Stimulated activated CD4-positive, alpha-beta T cell treated with anti-CD3 and anti-CD28 coated beads, TNF-alpha, amount 100 ng/mL, for 48 hours (primary cell): ENCODE results near the gene MRGPRG.
"Not testable (repeated sequence)": the region's sequence is repeated elsewhere in the genome, so short reads cannot be mapped to it uniquely, and the experiment has no call there.

Source experiments
- DNase-seq, 3 donors: peaks; one replicate each; pipeline ENCODE4 v3.0.0-alpha.2; 2020; ENCODE audit warnings: low read depth in 3 of 3

Gene MRGPRG

GRCh38 chr11:3218483-3219280, at the start of gene MRGPRG:
TSS of gene MRGPRG (minus strand) at chr11:3218813. CDS start at chr11:3218813, 0 bp downstream.
- no peak for DNase-seq

- DNase-seq, result not testable (repeated sequence)
Observed at GRCh38 chr11:3262548-3262947, 43.9 kb upstream of the MRGPRG start.

GRCh38 chr11:3261831-3262230, 43.2 kb upstream of the MRGPRG start:
- DNase-seq, result not testable (repeated sequence)

GRCh38 chr11:3257509-3257908, 38.9 kb upstream of the MRGPRG start:
- not testable (repeated sequence) for DNase-seq

- not testable (repeated sequence) for DNase-seq
Observed at GRCh38 chr11:3255241-3255640, 36.6 kb upstream of the MRGPRG start.

- not testable (repeated sequence) for DNase-seq
Observed at GRCh38 chr11:3254773-3255172, 36.2 kb upstream of the MRGPRG start.

GRCh38 chr11:3245071-3245470, 26.5 kb upstream of the MRGPRG start:
- no peak for DNase-seq

- no peak for DNase-seq
Observed at GRCh38 chr11:3243880-3244279, 25.3 kb upstream of the MRGPRG start.

- DNase-seq, result no peak
Observed at GRCh38 chr11:3237119-3237518, 18.5 kb upstream of the MRGPRG start.

GRCh38 chr11:3234846-3235245, 16.2 kb upstream of the MRGPRG start:
- no peak for DNase-seq

- DNase-seq, result no peak
Observed at GRCh38 chr11:3232956-3233355, 14.3 kb upstream of the MRGPRG start.

- no peak for DNase-seq
Observed at GRCh38 chr11:3231851-3232744, 13.5 kb upstream of the MRGPRG start, which contains the start of gene MRGPRE. TSS of gene MRGPRE (minus strand) at chr11:3232417. CDS start at chr11:3228799, 3,618 bp downstream.

- DNase-seq, result no peak
Observed at GRCh38 chr11:3231550-3231850, 12.9 kb upstream of the MRGPRG start.

- no peak for DNase-seq
Observed at GRCh38 chr11:3230636-3231549, 12.3 kb upstream of the MRGPRG start.

- no peak for DNase-seq
Observed at GRCh38 chr11:3229673-3230630, 11.3 kb upstream of the MRGPRG start.

- no peak for DNase-seq
Observed at GRCh38 chr11:3228445-3228829, 9.8 kb upstream of the MRGPRG start.

- DNase-seq, result no peak
Observed at GRCh38 chr11:3227568-3228444, 9.2 kb upstream of the MRGPRG start.

- DNase-seq, result no peak
Observed at GRCh38 chr11:3226846-3227567, 8.4 kb upstream of the MRGPRG start.
